Muscle of leg (tissue), 11 donors: ENCODE data around the gene HIVEP3. TPM values are rescaled to one million over a fixed set of nuclear protein-coding genes. Genes with fewer than 3 reads are reported as not detected.

Source experiments
- DNase-seq: peaks from one replicate; pipeline ENCODE4 v3.0.0; 2013
- H3K27ac ChIP-seq: one replicate; pipeline ENCODE4 v1.5.1; 2013; ENCODE audit warnings: mild to moderate bottlenecking, low read length, control low read depth
- H3K27me3 ChIP-seq: one replicate; pipeline ENCODE4 v1.6.1; 2013; ENCODE audit warnings: low read length; ENCODE audit not compliant: control insufficient read depth, insufficient read depth
- H3K36me3 ChIP-seq: one replicate; pipeline ENCODE4 v1.6.1; 2013; ENCODE audit warnings: low read length; ENCODE audit not compliant: control insufficient read depth, insufficient read depth
- H3K4me1 ChIP-seq: one replicate; pipeline ENCODE4 v1.6.1; 2013; ENCODE audit warnings: low read length; ENCODE audit not compliant: control insufficient read depth, insufficient read depth
- H3K4me3 ChIP-seq: one replicate; pipeline ENCODE4 v1.5.1; 2013; ENCODE audit warnings: low read length, control low read depth
- H3K9me3 ChIP-seq: replicated peaks from 2 replicates; pipeline ENCODE4 v1.6.1; 2013; ENCODE audit warnings: low read depth, low read length; ENCODE audit not compliant: control insufficient read depth
- WGBS: methylation state at CpG from one replicate; pipeline ENCODE4 v1.1.5; 2013; ENCODE audit warnings: missing lambda C conversion rate; ENCODE audit not compliant: insufficient coverage; 5-methylcytosine and 5-hydroxymethylcytosine counted together
- polyA plus RNA-seq, 8 donors: library from polyadenylated mRNA; unstranded; fragments of 120-200 nt; gene quantifications; one replicate each; pipeline versions ENCODE4 v1.2.1 to v1.2.3, GENCODE V29; 2013; ENCODE audit warnings: inconsistent platforms in 1 of 8, low replicate concordance in 1 of 8; ENCODE audit not compliant: insufficient read length in 8 of 8, insufficient read depth in 1 of 8
- total RNA-seq: library from RNA; stranded (reverse); fragments of 120-200 nt; gene quantifications from one replicate; pipeline ENCODE4 v1.2.4, GENCODE V29; 2013

Gene HIVEP3
- total and polyA plus RNA-seq, 9 donors: 0.93 to 3.7 (median 2.7) TPM

- no peak overlapping the region for H3K4me3 ChIP-seq
- H3K27me3 ChIP-seq: no peaks in the 10 kb centered on the region
- no peak overlapping the region for H3K27ac ChIP-seq
- H3K9me3 ChIP-seq: no peaks in the 10 kb centered on the region
- WGBS: 85% methylated on average over 12 of the region's 12 CpGs
- no peaks in the 10 kb centered on the region for H3K36me3 ChIP-seq
- peaks cover 24% of the 10 kb centered on the region for H3K4me1 ChIP-seq
- no peak for DNase-seq
Observed at GRCh38 chr1:41711581-41711980, 207.1 kb downstream of the HIVEP3 start.

GRCh38 chr1:41710980-41711379 lies 207.7 kb downstream of the HIVEP3 start:
- 88% methylated on average over 9 of the region's 9 CpGs for WGBS
- Histone ChIP-seq H3K27ac (no peak overlapping the region), H3K4me1 (peaks cover 24% of the 10 kb centered on the region), H3K36me3 (no peaks in the 10 kb centered on the region), H3K4me3 (no peak overlapping the region), H3K27me3 (no peaks in the 10 kb centered on the region), H3K9me3 (no peaks in the 10 kb centered on the region)
- DNase-seq: no peak

GRCh38 chr1:41709873-41710272 lies 208.8 kb downstream of the HIVEP3 start:
- Histone ChIP-seq H3K4me1 (peaks cover 18% of the 10 kb centered on the region), H3K9me3 (no peaks in the 10 kb centered on the region), H3K36me3 (no peaks in the 10 kb centered on the region), H3K27ac (no peak overlapping the region), H3K27me3 (no peaks in the 10 kb centered on the region), H3K4me3 (no peak overlapping the region)
- DNase-seq: no peak
- 75% methylated on average over 1 of the region's 4 CpGs for WGBS

- no peaks in the 10 kb centered on the region for H3K36me3 ChIP-seq
- WGBS: 71% methylated on average over 4 of the region's 4 CpGs
- H3K9me3 ChIP-seq: no peaks in the 10 kb centered on the region
- peaks cover 15% of the 10 kb centered on the region for H3K4me1 ChIP-seq
- no peak overlapping the region for H3K4me3 ChIP-seq
- DNase-seq: no peak
- no peak overlapping the region for H3K27ac ChIP-seq
- H3K27me3 ChIP-seq: no peaks in the 10 kb centered on the region
Observed at GRCh38 chr1:41709331-41709730, 209.4 kb downstream of the HIVEP3 start.

- no peak for DNase-seq
- H3K9me3 ChIP-seq: no peaks in the 10 kb centered on the region
- 61% methylated on average over 2 of the region's 2 CpGs for WGBS
- no peaks in the 10 kb centered on the region for H3K27me3 ChIP-seq
- H3K36me3 ChIP-seq: no peaks in the 10 kb centered on the region
- H3K4me3 ChIP-seq: no peak overlapping the region
- no peak overlapping the region for H3K27ac ChIP-seq
- peaks cover 10% of the 10 kb centered on the region for H3K4me1 ChIP-seq
Observed at GRCh38 chr1:41708332-41708731, 210.4 kb downstream of the HIVEP3 start.

- no peaks in the 10 kb centered on the region for H3K36me3 ChIP-seq
- WGBS: 85% methylated on average over 3 of the region's 4 CpGs
Observed at GRCh38 chr1:41707793-41708192, 210.9 kb downstream of the HIVEP3 start.

GRCh38 chr1:41705798-41706197 lies 212.9 kb downstream of the HIVEP3 start:
- Histone ChIP-seq H3K4me1 (peaks cover 7% of the 10 kb centered on the region), H3K36me3 (no peaks in the 10 kb centered on the region), H3K27ac (no peak overlapping the region), H3K9me3 (no peaks in the 10 kb centered on the region), H3K4me3 (no peak overlapping the region), H3K27me3 (no peaks in the 10 kb centered on the region)
- WGBS: 100% methylated on average over 1 of the region's 1 CpG
- DNase-seq: no peak

More at GRCh38 chr1:41707793-41708192, 210.9 kb downstream of the HIVEP3 start:
- Histone ChIP-seq H3K27me3 (no peaks in the 10 kb centered on the region), H3K4me3 (no peak overlapping the region), H3K27ac (no peak overlapping the region), H3K4me1 (peaks cover 8% of the 10 kb centered on the region), H3K9me3 (no peaks in the 10 kb centered on the region)
- no peak for DNase-seq

GRCh38 chr1:41704196-41704595 lies 214.5 kb downstream of the HIVEP3 start:
- WGBS: 67% methylated on average over 1 of the region's 4 CpGs

GRCh38 chr1:41702771-41703170 lies 216.0 kb downstream of the HIVEP3 start:
- Histone ChIP-seq H3K4me3 (no peak overlapping the region), H3K9me3 (no peaks in the 10 kb centered on the region), H3K36me3 (no peaks in the 10 kb centered on the region), H3K27me3 (no peaks in the 10 kb centered on the region), H3K4me1 (peaks cover 17% of the 10 kb centered on the region), H3K27ac (no peak overlapping the region)
- no peak for DNase-seq
- WGBS: 100% methylated on average over 1 of the region's 4 CpGs

More at GRCh38 chr1:41704196-41704595, 214.5 kb downstream of the HIVEP3 start:
- peaks cover 14% of the 10 kb centered on the region for H3K4me1 ChIP-seq
- no peaks in the 10 kb centered on the region for H3K9me3 ChIP-seq
- no peak overlapping the region for H3K4me3 ChIP-seq
- no peak overlapping the region for H3K27ac ChIP-seq
- no peaks in the 10 kb centered on the region for H3K27me3 ChIP-seq
- DNase-seq: peak; percentile 32
- H3K36me3 ChIP-seq: no peaks in the 10 kb centered on the region

GRCh38 chr1:41700986-41701535 lies 217.7 kb downstream of the HIVEP3 start:
- Histone ChIP-seq H3K27me3 (no peaks in the 10 kb centered on the region), H3K4me3 (no peak overlapping the region), H3K27ac (no peak overlapping the region), H3K36me3 (no peaks in the 10 kb centered on the region), H3K9me3 (no peaks in the 10 kb centered on the region), H3K4me1 (peaks cover 28% of the 10 kb centered on the region)
- no peak for DNase-seq
- WGBS: 74% methylated on average over 5 of the region's 6 CpGs

- Histone ChIP-seq H3K9me3 (no peaks in the 10 kb centered on the region), H3K36me3 (no peaks in the 10 kb centered on the region), H3K4me1 (peaks cover 30% of the 10 kb centered on the region), H3K27ac (no peak overlapping the region), H3K4me3 (no peak overlapping the region), H3K27me3 (no peaks in the 10 kb centered on the region)
- WGBS: 83% methylated on average over 2 of the region's 5 CpGs
- no peak for DNase-seq
Observed at GRCh38 chr1:41700581-41700980, 218.1 kb downstream of the HIVEP3 start.
